Left colon (tissue), 2 donors: ENCODE measurements around the gene PPP1R3C. TPM values are rescaled to one million over a fixed set of nuclear protein-coding genes. Genes with fewer than 3 reads are reported as not detected.

Source experiments
- ATAC-seq: fragments of 200-7000 bp; cut with Tn5 transposase; one replicate; pipeline ENCODE4 v1.9.1; 2020; ENCODE audit warnings: mild to moderate bottlenecking, moderate library complexity
- DNase-seq, 2 donors: peaks; one replicate each; pipeline ENCODE4 v3.0.0-alpha.2; 2020
- intact Hi-C, 2 donors: fragments of 100-400 bp; cut with DNase I in 1 of 2; cut with micrococcal nuclease in 1 of 2; formaldehyde crosslinking; loops; one replicate each; pipeline versions ENCODE4 v1.11.2 to v1.14.0; 2022; cut with DNase I, micrococcal nuclease
- total RNA-seq, 2 donors: library from RNA; stranded (reverse); fragmentation: NEBNext Ultra II Directional; extraction: Animal tissue kit (Norgen Biotek cat#: 25700); gene quantifications; one replicate each; pipeline ENCODE4 v1.2.1, GENCODE V29; 2021
- donor health status: DM: no; HTN: no; CAD: no.
- donor health status: DM: yes; HTN: yes; CAD: no.

The PPP1R3C gene
- total RNA-seq, 2 donors from 2014 or later = 0.64 to 8.4 TPM

DNA sequence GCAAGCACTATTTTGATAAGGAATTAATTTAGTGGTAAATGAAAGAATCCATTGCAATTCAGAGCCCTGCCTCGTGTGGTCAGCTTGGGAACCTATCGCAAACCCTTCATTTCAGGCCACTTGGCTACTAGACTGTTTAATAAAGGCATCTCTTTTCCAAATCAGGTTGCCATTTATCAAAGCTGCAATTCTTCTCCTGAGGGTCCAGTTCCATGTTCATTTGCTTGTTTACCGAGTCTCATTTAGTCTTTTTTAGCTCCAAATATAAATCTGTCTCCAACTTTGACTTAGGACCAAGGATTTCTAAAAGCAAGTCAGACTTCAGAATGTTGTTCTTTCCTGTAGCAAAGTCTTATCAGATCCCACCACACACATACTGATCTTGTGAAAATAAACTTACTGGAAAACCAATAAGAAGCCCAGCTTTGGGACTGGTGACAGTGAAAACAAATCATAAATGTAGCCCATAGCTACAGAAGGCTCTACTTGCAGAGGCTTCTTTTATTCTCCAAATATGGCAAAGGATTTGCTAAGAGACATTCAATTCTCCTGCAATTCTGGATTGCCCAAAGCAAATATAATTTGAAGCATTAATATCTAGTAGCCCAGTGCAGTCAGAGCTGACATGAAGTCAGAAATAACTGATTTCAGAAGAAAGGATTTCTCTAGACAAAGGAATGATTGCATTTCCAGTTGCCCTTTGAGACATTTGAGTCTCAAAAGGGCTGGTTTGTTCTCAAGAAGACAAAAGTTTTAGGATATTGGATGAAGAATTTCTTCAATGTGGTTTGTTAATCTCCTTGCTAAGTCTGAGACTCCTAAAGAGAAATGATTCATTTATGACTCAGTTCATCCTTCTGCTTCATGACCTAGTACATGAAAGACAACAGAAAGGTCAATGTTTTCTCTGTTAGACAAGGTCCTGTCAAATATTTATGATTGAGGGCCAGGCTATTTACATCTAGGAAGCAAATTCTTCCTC lies 28.0 kb downstream of the PPP1R3C start:
- intact Hi-C loops = no loop called here
- DNase-seq = no peak
- no peak for ATAC-seq

DNA sequence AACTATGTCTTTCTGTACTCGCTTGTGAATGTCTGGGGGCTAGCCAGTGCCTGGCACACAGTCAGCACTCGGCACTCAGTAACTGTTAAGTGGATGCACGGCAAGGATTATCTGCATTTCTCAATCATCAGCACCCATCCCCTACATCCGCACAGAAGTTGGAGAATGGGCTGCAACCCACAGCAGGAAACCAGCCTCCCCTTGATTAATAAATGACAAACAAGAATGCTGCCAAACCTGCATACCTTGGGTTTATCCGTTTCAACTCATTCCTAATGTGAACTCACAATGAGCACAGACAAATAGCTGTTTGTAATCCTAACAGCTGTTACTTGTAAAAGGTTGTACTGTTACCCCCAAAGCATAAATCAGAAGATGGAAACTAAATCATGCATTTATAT lies 28.9 kb downstream of the PPP1R3C start:
- intact Hi-C loops = no loop called here
- ATAC-seq (no peak), DNase-seq (no peak)

DNA sequence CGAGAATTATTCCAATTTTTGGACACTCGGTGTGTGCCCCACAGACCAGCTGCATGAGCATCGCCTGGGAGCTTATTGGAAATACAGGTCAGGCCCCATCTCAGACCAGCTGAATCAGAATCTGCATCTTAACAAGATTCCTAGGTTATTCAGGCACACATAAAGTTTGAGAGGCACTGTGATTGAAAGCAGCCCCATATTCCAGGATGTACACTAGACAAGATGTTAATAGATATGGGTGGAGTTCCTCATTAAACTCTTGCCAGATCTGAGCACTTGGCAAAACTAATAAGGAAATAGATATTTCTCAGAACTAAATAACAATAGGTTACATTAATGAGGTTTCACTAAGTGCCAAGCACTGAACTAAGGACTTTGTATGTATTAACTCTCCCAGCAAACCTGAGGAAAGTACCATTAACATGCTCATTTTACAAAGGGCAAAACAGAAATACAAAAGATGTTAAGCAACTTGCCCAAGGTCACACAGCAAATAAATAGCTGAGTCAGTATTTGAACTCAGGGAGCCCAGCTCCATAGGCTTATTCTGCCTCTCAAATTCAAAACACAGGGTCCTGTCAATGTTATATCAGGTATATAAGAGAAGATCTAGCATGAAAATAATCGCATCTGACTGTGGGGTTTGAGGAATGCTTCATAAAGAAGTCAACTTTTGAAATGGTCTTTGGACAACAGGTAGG lies 29.9 kb downstream of the PPP1R3C start:
- DNase-seq = no peak
- intact Hi-C loops = no loop called here
- no peak for ATAC-seq

GRCh38 chr10:91602449-91602848 lies 30.4 kb downstream of the PPP1R3C start:
- no peak for ATAC-seq
- no peak for DNase-seq
- intact Hi-C loops = no loop called here

DNA sequence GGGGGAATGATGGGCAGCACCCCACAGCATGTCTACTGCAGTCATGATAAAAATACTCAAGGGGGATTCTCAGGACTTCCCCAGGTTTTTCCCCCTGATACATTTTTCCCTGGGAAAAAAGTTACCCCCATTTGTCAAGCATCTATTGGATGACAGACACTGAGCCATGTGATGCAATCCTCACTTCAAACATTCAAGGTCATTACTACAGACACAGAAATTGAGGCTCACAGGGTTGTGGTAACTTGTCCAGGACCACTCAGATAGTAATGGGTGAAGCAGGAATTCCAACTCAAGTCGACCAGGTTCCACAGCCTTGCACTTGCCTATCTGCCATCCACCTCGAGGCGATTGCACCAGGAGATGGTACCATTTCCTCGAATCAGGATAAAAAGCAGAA lies 31.7 kb downstream of the PPP1R3C start:
- intact Hi-C loops = no loop called here
- ATAC-seq (no peak), DNase-seq (no peak)

- DNase-seq (no peak), ATAC-seq (peak; percentile 92)
- intact Hi-C loops = no loop called here
These were observed 34.5 kb downstream of the PPP1R3C start for GRCh38 chr10:91598211-91598977.

- intact Hi-C loops = no loop called here
- ATAC-seq = peak; percentile 54
- no peak for DNase-seq
These were observed 35.5 kb downstream of the PPP1R3C start for GRCh38 chr10:91597197-91597881.

DNA sequence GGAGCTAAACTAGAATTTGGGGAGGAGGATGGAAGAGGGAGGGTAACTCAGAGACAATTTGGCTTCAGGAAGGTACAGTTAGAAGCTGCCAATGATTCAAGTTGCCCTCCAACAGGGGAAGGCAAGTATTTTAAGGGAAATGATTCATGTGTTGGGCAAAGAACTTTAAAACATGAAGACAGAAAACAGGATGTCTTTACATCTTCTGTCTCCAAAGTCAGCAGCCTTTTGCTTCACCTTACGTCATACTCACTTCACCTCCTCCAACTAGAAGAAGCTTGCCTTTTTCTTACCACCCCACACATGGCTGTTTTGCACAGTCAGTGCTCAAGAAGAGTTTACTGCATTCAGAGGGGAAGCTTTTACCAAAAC lies 36.1 kb downstream of the PPP1R3C start:
- intact Hi-C loops = no loop called here
- DNase-seq (no peak), ATAC-seq (peak; percentile 19)

- ATAC-seq (no peak), DNase-seq (no peak)
- intact Hi-C loops = no loop called here
These were observed 39.0 kb downstream of the PPP1R3C start for GRCh38 chr10:91593834-91594233.

GRCh38 chr10:91593366-91593765 lies 39.5 kb downstream of the PPP1R3C start:
- intact Hi-C loops = no loop called here
- DNase-seq = no peak

DNA sequence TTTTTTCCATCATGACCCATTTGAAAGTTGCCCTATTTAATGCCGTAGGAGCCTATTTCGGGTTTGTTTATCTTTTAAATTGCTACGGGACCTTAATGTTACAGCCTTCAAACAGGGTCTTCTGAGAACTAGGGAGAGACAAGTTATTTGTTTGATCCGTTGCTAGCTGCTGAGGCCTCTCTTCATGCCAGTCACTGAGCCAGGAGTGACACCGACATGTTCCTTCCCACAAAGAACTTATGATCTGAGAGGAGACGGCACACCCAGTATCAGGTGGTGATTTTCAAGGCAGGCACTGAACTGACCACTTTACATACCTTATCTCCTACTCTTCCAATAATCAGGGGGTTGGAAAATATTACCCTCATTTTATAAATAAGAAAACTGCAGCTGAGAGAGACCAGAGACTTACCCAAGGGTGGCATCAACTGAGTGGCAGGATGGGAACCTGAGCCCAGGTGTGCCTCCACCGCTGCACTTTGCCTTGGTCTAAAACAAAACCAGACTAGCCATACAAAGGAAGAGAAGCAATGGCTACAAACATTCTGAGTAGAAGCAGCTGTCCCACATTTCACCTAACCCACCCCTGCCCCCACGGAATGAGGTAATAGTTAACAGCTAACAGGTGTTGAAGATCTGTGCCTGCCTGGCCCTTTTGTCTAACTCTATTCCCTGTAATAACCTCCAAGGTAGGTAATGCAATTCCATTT lies 40.5 kb downstream of the PPP1R3C start:
- intact Hi-C loops = no loop called here
- ATAC-seq = no peak
- no peak for DNase-seq

More at GRCh38 chr10:91593366-91593765, 39.5 kb downstream of the PPP1R3C start:
- ATAC-seq = no peak

GRCh38 chr10:91591797-91592174 lies 41.1 kb downstream of the PPP1R3C start:
- DNase-seq = no peak
- intact Hi-C loops = no loop called here
- ATAC-seq = no peak

DNA sequence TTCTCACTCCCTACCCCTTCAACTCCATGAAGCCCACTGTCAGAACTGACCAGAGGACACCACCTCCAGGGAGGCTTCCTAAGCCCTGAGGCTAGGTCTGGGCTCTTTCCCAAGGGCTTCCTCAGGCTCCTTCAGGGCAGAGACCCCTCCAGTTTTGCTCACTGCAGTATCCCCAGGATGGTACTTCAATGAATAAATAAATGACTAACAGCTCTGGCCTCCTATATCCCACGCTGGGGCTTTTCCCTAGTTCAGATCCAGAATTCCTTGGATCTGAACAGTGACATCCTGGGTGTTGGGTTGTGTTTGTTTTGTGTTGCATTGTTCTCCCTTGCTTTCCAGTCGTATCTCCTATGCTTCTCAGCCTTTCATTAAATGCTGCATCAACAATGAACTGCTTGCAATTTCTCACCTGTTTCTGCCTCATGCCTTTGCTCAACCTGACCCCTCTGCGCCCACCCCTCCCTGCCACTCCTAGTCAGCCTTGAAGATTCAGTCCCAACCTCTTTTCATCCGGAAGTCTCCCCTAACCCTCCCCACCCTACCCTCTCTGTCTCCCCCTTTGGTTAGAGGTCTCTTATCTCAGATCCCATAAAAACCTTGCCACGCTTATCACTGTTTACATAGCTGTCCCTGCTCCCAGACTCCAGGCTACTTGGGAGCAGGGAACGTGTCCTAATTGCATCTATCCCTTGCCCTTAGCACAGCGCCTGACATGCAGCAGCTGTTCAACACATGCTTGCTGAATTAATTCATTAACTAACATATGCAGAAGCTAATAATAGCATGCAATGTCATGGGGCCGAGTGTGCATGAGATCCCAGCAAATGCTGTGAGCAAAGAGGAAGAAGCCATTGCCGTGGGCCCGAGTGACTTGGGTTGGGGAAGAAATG lies 41.7 kb downstream of the PPP1R3C start:
- DNase-seq (peak; percentile 44 to 56), ATAC-seq (peak; percentile 94)
- intact Hi-C loops = no loop called here

DNA sequence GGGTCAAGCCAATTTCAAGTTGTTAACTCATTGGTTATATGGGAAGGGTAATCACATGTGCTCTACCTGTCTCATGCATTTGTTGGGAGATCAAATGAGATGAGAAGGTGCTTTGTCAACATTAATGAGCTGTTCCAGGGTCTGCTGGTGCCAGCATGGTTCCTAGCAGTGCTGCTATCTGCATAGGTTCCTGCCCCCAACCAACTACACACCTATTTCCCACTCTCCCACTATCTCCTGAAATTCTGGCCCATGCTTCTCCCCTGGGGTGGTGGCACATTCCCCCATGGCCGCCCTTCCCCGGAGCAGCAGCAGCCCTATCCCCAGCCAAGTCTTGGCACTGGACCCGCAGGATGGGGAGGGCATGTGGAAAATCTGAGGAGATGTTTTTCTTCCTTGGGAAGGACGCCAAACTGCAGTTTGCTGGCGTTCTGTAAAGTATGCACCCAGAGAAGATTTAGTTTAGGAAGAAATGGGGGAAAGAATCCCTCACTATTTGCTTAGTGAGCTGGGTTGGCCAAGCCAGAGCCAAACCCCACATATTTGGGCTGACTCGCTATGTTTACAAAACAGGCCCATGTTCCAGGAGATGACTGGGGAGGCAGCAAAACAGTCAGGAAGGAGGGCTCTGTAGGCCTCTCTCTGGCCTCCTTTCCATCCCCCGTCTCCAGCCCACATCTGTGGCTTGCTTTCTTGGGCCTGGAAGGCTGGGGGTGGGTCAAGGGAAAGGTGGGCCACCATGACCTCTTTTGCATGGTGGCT lies 42.5 kb downstream of the PPP1R3C start:
- DNase-seq (peak; percentile 20 to 40), ATAC-seq (no peak)
- intact Hi-C loops = no loop called here

DNA sequence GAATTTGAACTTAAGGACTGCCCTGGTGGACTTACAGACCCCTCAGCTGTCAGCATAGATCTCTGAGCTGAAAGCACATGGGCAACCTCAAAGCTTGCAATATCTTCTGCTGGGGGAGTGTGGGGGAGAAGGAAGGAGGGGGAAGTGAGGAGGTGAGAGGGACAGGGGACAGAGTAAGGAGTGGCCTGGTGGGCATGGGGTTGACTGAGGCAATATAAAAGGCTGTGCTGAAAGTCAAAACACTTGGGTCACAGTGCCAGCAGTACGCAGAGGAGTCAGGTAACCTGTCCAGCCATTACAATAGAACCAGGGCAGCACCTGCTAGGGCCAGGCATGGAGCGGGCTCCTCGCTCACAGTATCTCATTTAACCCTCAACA lies 43.2 kb downstream of the PPP1R3C start:
- DNase-seq (no peak), ATAC-seq (no peak)
- intact Hi-C loops = no loop called here

DNA sequence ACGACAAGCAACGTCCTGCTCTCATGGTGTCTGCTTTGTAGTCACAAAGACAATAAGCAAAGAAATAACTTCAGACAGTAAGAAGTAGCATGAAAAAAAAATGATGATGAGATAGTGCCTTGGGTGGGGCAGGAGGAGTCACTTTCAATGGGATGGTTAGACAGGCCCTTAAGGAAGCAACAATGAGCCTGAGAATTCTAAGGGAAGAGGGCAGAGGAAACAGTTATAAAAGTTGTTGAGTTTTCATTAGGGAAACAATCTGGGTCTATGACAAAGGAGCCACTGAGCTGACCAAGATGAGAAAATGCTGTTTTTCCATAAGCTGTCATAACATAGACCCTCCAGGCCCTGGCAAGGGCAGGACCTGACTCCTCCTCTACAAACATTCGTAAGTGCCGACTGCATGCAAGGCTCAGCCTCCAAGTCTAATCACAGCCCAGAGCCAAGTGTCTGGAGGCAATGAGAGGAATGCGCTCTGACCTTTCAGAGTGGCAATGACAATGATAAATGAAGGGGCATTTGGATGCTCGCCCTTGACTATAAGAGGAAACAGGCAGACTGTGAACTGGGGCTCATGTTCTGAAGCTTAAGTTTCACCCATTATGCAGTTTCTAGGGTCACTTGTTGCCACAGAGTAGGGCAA lies 43.7 kb downstream of the PPP1R3C start:
- ATAC-seq (no peak), DNase-seq (no peak)
- intact Hi-C loops = no loop called here
